HG03442 (cell line): ENCODE results near the gene RGS1.

Experiments
- ATAC-seq: cut with Tn5 transposase; IDR thresholded peaks from one replicate; pipeline ENCODE4 v1.9.1; 2021; ENCODE audit warnings: mild to moderate bottlenecking, moderate library complexity; ENCODE audit not compliant: unreplicated experiment

RGS1 gene

GRCh38 chr1:192575499-192576189, at the start of gene RGS1:
RGS1 (plus strand) TSS chr1:192575773; CDS start chr1:192575793, 20 bp downstream.
- ATAC-seq: peak; percentile 82

GRCh38 chr1:192527111-192527795, 48.3 kb upstream of the RGS1 start:
- ATAC-seq: no peak

- ATAC-seq: peak; percentile 31
These were observed 47.6 kb upstream of the RGS1 start for GRCh38 chr1:192527950-192528349.

GRCh38 chr1:192529031-192529755, 46.4 kb upstream of the RGS1 start:
- no peak for ATAC-seq

- ATAC-seq: no peak
These were observed 45.8 kb upstream of the RGS1 start for GRCh38 chr1:192529811-192530210.

- ATAC-seq: peak; percentile 95
These were observed 45.3 kb upstream of the RGS1 start for GRCh38 chr1:192530254-192530653.

GRCh38 chr1:192531037-192531703, 44.4 kb upstream of the RGS1 start:
- ATAC-seq: peak; percentile 70

- no peak for ATAC-seq
These were observed 40.9 kb upstream of the RGS1 start for GRCh38 chr1:192534666-192535065.

GRCh38 chr1:192535916-192536664, 39.5 kb upstream of the RGS1 start:
- no peak for ATAC-seq

- ATAC-seq: peak; percentile 78
These were observed 36.9 kb upstream of the RGS1 start for GRCh38 chr1:192538407-192539296.

GRCh38 chr1:192539297-192540092, 36.1 kb upstream of the RGS1 start:
- ATAC-seq: no peak

GRCh38 chr1:192543445-192543844, 32.1 kb upstream of the RGS1 start:
- ATAC-seq: no peak

GRCh38 chr1:192545896-192546521, 29.6 kb upstream of the RGS1 start:
- ATAC-seq: peak; percentile 36

GRCh38 chr1:192546596-192547190, 28.9 kb upstream of the RGS1 start:
- ATAC-seq: no peak

- ATAC-seq: no peak
These were observed 28.1 kb upstream of the RGS1 start for GRCh38 chr1:192547501-192547900.

GRCh38 chr1:192549937-192550336, 25.6 kb upstream of the RGS1 start:
- ATAC-seq: no peak

- peak; percentile 60 for ATAC-seq
These were observed 24.5 kb upstream of the RGS1 start for GRCh38 chr1:192550922-192551534.
